Measurements from ENCODE around the gene TFDP2.

The TFDP2 gene

GRCh38 chr3:142127941-142128658, 21.2 kb downstream of the TFDP2 start:
- no peak overlapping the region for H2AFZ ChIP-seq (ENCODE audit: low read length, unreplicated experiment)
- no peaks in the 10 kb centered on the region for H3K27me3 ChIP-seq (ENCODE audit: insufficient read depth, low read length)
- no peaks in the 10 kb centered on the region for H3K36me3 ChIP-seq (ENCODE audit: insufficient read depth, low read length)
- H3K27ac ChIP-seq (ENCODE audit: low read depth, low read length), result no peak overlapping the region
- H3K4me1 ChIP-seq (ENCODE audit: control insufficient read depth, insufficient read depth, low read length, unreplicated experiment), result no peaks in the 10 kb centered on the region
- peaks cover 5% of the 10 kb centered on the region for H3K79me2 ChIP-seq (ENCODE audit: control insufficient read depth, insufficient read depth, low read length, unreplicated experiment)
- no peak overlapping the region for H3K4me3 ChIP-seq (ENCODE audit: low read depth, low read length)

GRCh38 chr3:142124243-142124642, 25.1 kb downstream of the TFDP2 start:
- H3K36me3 ChIP-seq (ENCODE audit: insufficient read depth, low read length), result no peaks in the 10 kb centered on the region
- H3K4me1 ChIP-seq (ENCODE audit: control insufficient read depth, insufficient read depth, low read length, unreplicated experiment), result peaks cover 1% of the 10 kb centered on the region
- H3K79me2 ChIP-seq (ENCODE audit: control insufficient read depth, insufficient read depth, low read length, unreplicated experiment), result no peaks in the 10 kb centered on the region
- no peaks in the 10 kb centered on the region for H3K27me3 ChIP-seq (ENCODE audit: insufficient read depth, low read length)
- H3K4me3 ChIP-seq (ENCODE audit: low read depth, low read length), result no peak overlapping the region
- H2AFZ ChIP-seq (ENCODE audit: low read length, unreplicated experiment), result no peak overlapping the region
- H3K27ac ChIP-seq (ENCODE audit: low read depth, low read length), result no peak overlapping the region

GRCh38 chr3:142120707-142121106, 28.6 kb downstream of the TFDP2 start:
- H3K79me2 ChIP-seq (ENCODE audit: control insufficient read depth, insufficient read depth, low read length, unreplicated experiment), result peaks cover 4% of the 10 kb centered on the region
- no peak overlapping the region for H3K27ac ChIP-seq (ENCODE audit: low read depth, low read length)
- H3K4me1 ChIP-seq (ENCODE audit: control insufficient read depth, insufficient read depth, low read length, unreplicated experiment), result peaks cover 12% of the 10 kb centered on the region

GRCh38 chr3:142118911-142119310, 30.4 kb downstream of the TFDP2 start:
- Histone ChIP-seq H3K36me3 (ENCODE audit: insufficient read depth, low read length) (no peaks in the 10 kb centered on the region), H3K4me3 (ENCODE audit: low read depth, low read length) (no peak overlapping the region), H3K4me1 (ENCODE audit: control insufficient read depth, insufficient read depth, low read length, unreplicated experiment) (peaks cover 12% of the 10 kb centered on the region), H3K79me2 (ENCODE audit: control insufficient read depth, insufficient read depth, low read length, unreplicated experiment) (peaks cover 4% of the 10 kb centered on the region), H2AFZ (ENCODE audit: low read length, unreplicated experiment) (no peak overlapping the region), H3K27me3 (ENCODE audit: insufficient read depth, low read length) (no peaks in the 10 kb centered on the region), H3K27ac (ENCODE audit: low read depth, low read length) (no peak overlapping the region)

More at GRCh38 chr3:142120707-142121106, 28.6 kb downstream of the TFDP2 start:
- no peak overlapping the region for H2AFZ ChIP-seq (ENCODE audit: low read length, unreplicated experiment)
- H3K4me3 ChIP-seq (ENCODE audit: low read depth, low read length), result no peak overlapping the region
- no peaks in the 10 kb centered on the region for H3K36me3 ChIP-seq (ENCODE audit: insufficient read depth, low read length)
- no peaks in the 10 kb centered on the region for H3K27me3 ChIP-seq (ENCODE audit: insufficient read depth, low read length)

GRCh38 chr3:142117056-142117851, 32.1 kb downstream of the TFDP2 start:
- Histone ChIP-seq H3K27ac (ENCODE audit: low read depth, low read length) (no peak overlapping the region), H3K36me3 (ENCODE audit: insufficient read depth, low read length) (no peaks in the 10 kb centered on the region), H2AFZ (ENCODE audit: low read length, unreplicated experiment) (no peak overlapping the region), H3K4me1 (ENCODE audit: control insufficient read depth, insufficient read depth, low read length, unreplicated experiment) (peaks cover 12% of the 10 kb centered on the region), H3K79me2 (ENCODE audit: control insufficient read depth, insufficient read depth, low read length, unreplicated experiment) (peaks cover 4% of the 10 kb centered on the region), H3K4me3 (ENCODE audit: low read depth, low read length) (no peak overlapping the region), H3K27me3 (ENCODE audit: insufficient read depth, low read length) (no peaks in the 10 kb centered on the region)

GRCh38 chr3:142115867-142116668, 33.3 kb downstream of the TFDP2 start:
- peaks cover 12% of the 10 kb centered on the region for H3K4me1 ChIP-seq (ENCODE audit: control insufficient read depth, insufficient read depth, low read length, unreplicated experiment)
- H3K27me3 ChIP-seq (ENCODE audit: insufficient read depth, low read length), result no peaks in the 10 kb centered on the region
- H2AFZ ChIP-seq (ENCODE audit: low read length, unreplicated experiment), result no peak overlapping the region
- no peak overlapping the region for H3K4me3 ChIP-seq (ENCODE audit: low read depth, low read length)
- H3K27ac ChIP-seq (ENCODE audit: low read depth, low read length), result no peak overlapping the region
- no peaks in the 10 kb centered on the region for H3K36me3 ChIP-seq (ENCODE audit: insufficient read depth, low read length)
- H3K79me2 ChIP-seq (ENCODE audit: control insufficient read depth, insufficient read depth, low read length, unreplicated experiment), result peaks cover 4% of the 10 kb centered on the region

- Histone ChIP-seq H3K27me3 (ENCODE audit: insufficient read depth, low read length) (no peaks in the 10 kb centered on the region), H3K4me3 (ENCODE audit: low read depth, low read length) (no peak overlapping the region), H3K36me3 (ENCODE audit: insufficient read depth, low read length) (no peaks in the 10 kb centered on the region), H2AFZ (ENCODE audit: low read length, unreplicated experiment) (no peak overlapping the region), H3K27ac (ENCODE audit: low read depth, low read length) (no peak overlapping the region), H3K4me1 (ENCODE audit: control insufficient read depth, insufficient read depth, low read length, unreplicated experiment) (no peaks in the 10 kb centered on the region), H3K79me2 (ENCODE audit: control insufficient read depth, insufficient read depth, low read length, unreplicated experiment) (peaks cover 3% of the 10 kb centered on the region)
Measured at GRCh38 chr3:142112601-142113000, 36.7 kb downstream of the TFDP2 start.

- Histone ChIP-seq H3K4me3 (ENCODE audit: low read depth, low read length) (no peak overlapping the region), H3K27ac (ENCODE audit: low read depth, low read length) (no peak overlapping the region), H3K36me3 (ENCODE audit: insufficient read depth, low read length) (no peaks in the 10 kb centered on the region), H3K79me2 (ENCODE audit: control insufficient read depth, insufficient read depth, low read length, unreplicated experiment) (no peaks in the 10 kb centered on the region), H3K4me1 (ENCODE audit: control insufficient read depth, insufficient read depth, low read length, unreplicated experiment) (no peaks in the 10 kb centered on the region), H2AFZ (ENCODE audit: low read length, unreplicated experiment) (no peak overlapping the region), H3K27me3 (ENCODE audit: insufficient read depth, low read length) (no peaks in the 10 kb centered on the region)
Measured at GRCh38 chr3:142106548-142106947, 42.8 kb downstream of the TFDP2 start.

GRCh38 chr3:142105991-142106390, 43.4 kb downstream of the TFDP2 start:
- Histone ChIP-seq H2AFZ (ENCODE audit: low read length, unreplicated experiment) (no peak overlapping the region), H3K36me3 (ENCODE audit: insufficient read depth, low read length) (no peaks in the 10 kb centered on the region), H3K79me2 (ENCODE audit: control insufficient read depth, insufficient read depth, low read length, unreplicated experiment) (no peaks in the 10 kb centered on the region), H3K27ac (ENCODE audit: low read depth, low read length) (no peak overlapping the region), H3K4me3 (ENCODE audit: low read depth, low read length) (no peak overlapping the region), H3K27me3 (ENCODE audit: insufficient read depth, low read length) (no peaks in the 10 kb centered on the region), H3K4me1 (ENCODE audit: control insufficient read depth, insufficient read depth, low read length, unreplicated experiment) (no peaks in the 10 kb centered on the region)

- no peak overlapping the region for H3K27ac ChIP-seq (ENCODE audit: low read depth, low read length)
- no peaks in the 10 kb centered on the region for H3K79me2 ChIP-seq (ENCODE audit: control insufficient read depth, insufficient read depth, low read length, unreplicated experiment)
- H2AFZ ChIP-seq (ENCODE audit: low read length, unreplicated experiment), result no peak overlapping the region
Measured at GRCh38 chr3:142104763-142105162, 44.6 kb downstream of the TFDP2 start.

More at GRCh38 chr3:142104763-142105162, 44.6 kb downstream of the TFDP2 start:
- Histone ChIP-seq H3K36me3 (ENCODE audit: insufficient read depth, low read length) (no peaks in the 10 kb centered on the region), H3K4me3 (ENCODE audit: low read depth, low read length) (no peak overlapping the region), H3K4me1 (ENCODE audit: control insufficient read depth, insufficient read depth, low read length, unreplicated experiment) (no peaks in the 10 kb centered on the region), H3K27me3 (ENCODE audit: insufficient read depth, low read length) (no peaks in the 10 kb centered on the region)

Data from ACC112 (cell line).